SJSA1 (cell line): ENCODE data around the gene ALG6. TPM values are rescaled to one million over a fixed set of nuclear protein-coding genes. Genes with fewer than 3 reads are reported as not detected.
"Not testable (repeated sequence)": the region's sequence is repeated elsewhere in the genome, so short reads cannot be mapped to it uniquely, and the experiment has no call there.

Source experiments
- DNase-seq, 2 experiments: peaks; one replicate each; pipeline ENCODE4 v3.0.0-alpha.2; 2015 to 2020; ENCODE audit warnings: low spot score in 2 of 2, low read depth in 1 of 2
- H3K27ac ChIP-seq: fragments of 250-450 bp; sonication (Bioruptor Pico); 2 replicates; pipeline ENCODE4 v1.5.1; 2020; ENCODE audit warnings: mild to moderate bottlenecking, moderate library complexity
- H3K27me3 ChIP-seq: fragments of 250-450 bp; sonication (Bioruptor Pico); replicated peaks from 2 replicates; pipeline ENCODE4 v1.5.1; 2020; ENCODE audit warnings: mild to moderate bottlenecking, moderate library complexity
- H3K36me3 ChIP-seq: fragments of 250-450 bp; sonication (Bioruptor Pico); 2 replicates; pipeline ENCODE4 v1.5.1; 2020; ENCODE audit warnings: mild to moderate bottlenecking
- H3K4me1 ChIP-seq: fragments of 250-450 bp; sonication (Bioruptor Pico); replicated peaks from 2 replicates; pipeline ENCODE4 v1.6.1; 2021; ENCODE audit warnings: mild to moderate bottlenecking
- H3K4me3 ChIP-seq: fragments of 250-450 bp; sonication (Bioruptor Pico); 2 replicates; pipeline ENCODE4 v1.5.1; 2020; ENCODE audit warnings: mild to moderate bottlenecking
- H3K9me3 ChIP-seq: fragments of 250-450 bp; sonication (Bioruptor Pico); replicated peaks from 2 replicates; pipeline ENCODE4 v1.5.1; 2020; ENCODE audit warnings: mild to moderate bottlenecking
- total RNA-seq: library from RNA; depleted of rRNA; stranded (reverse); fragments of >200 nt; shearing (Covaris generic); gene quantifications from 2 replicates; pipeline ENCODE4 v1.2.3, GENCODE V29; 2014

Gene ALG6
- total RNA-seq, 1 experiment from 2014 or later: 14.5 TPM

DNA sequence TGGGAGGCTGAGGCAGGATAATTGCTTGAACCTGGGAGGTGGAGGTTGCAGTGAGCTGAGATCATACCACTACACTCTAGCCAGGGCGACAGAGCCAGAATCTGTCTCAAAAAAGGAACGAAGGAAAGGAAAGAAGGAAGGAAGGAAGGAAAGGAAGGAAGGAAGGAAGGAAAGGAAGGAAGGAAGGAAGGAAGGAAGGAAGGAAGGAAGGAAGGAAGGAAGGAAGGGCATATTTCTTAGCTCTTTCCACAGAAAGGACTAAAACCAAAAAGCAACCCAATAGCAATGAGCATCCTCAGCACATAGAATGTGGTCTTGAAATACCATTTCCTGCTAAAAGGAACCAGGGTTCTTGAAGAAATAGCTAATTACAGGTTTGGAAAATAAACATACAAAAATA, 11.2 kb upstream of the ALG6 start:
- H3K4me1 ChIP-seq, H3K27ac ChIP-seq, DNase-seq: not testable (repeated sequence)

DNA sequence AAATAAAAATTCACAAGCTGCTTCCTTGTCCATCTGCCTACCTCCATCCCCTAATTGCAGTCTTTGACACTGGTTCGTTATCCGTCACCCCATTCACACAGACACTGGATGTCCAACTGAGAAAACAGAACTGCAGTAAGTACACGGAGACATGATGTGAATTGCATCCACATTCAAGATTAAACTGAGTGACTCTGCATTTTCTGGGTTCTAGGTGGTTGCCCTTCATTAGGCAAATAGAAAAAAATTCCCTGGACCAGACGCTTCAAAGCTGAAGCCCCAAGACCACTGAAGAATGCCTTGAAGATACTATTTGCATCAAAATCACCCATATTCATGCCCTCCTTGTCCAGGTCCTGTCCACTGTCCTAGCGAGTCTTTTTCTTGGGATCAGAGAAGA, 7.9 kb upstream of the ALG6 start:
- Histone ChIP-seq H3K27me3 (peaks cover 10% of the 10 kb centered on the region; the same call in 1 of the 2 replicates), H3K4me1 (no peaks in the 10 kb centered on the region), H3K4me3 (no peak overlapping the region), H3K9me3 (no peaks in the 10 kb centered on the region), H3K36me3 (no peaks in the 10 kb centered on the region), H3K27ac (no peak overlapping the region)
- no peak for DNase-seq

More for the DNA sequence above, 11.2 kb upstream of the ALG6 start:
- H3K4me3 ChIP-seq, H3K36me3 ChIP-seq, H3K9me3 ChIP-seq: not testable (repeated sequence)
- H3K27me3 ChIP-seq: peaks cover 28% of the 10 kb centered on the region

DNA sequence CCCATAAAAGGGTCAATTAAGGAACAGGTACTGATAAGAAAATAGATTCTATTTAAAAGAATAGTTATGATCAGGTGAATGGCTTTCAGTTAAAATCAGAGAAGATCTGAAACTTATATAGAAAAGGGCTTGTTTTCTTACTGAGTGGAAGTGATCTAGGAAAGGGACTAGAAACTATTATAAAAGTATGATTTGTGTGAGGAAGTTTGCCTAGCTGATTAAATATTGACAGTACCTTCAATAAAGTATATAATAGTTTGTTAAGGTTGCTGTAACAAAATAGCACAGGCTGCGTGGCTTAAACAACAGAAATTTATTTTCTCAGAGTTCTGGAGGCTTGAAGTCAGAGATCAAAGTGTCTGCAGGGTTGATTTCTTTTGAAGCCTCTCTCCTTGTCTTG, 5.4 kb upstream of the ALG6 start:
- H3K36me3 ChIP-seq: no peaks in the 10 kb centered on the region
- H3K4me1 ChIP-seq: peaks cover 4% of the 10 kb centered on the region
- peaks cover 2% of the 10 kb centered on the region; the same call in 1 of the 2 replicates for H3K27me3 ChIP-seq
- H3K4me3 ChIP-seq: no peak overlapping the region
- H3K9me3 ChIP-seq: no peaks in the 10 kb centered on the region
- DNase-seq: no peak
- no peak overlapping the region for H3K27ac ChIP-seq

DNA sequence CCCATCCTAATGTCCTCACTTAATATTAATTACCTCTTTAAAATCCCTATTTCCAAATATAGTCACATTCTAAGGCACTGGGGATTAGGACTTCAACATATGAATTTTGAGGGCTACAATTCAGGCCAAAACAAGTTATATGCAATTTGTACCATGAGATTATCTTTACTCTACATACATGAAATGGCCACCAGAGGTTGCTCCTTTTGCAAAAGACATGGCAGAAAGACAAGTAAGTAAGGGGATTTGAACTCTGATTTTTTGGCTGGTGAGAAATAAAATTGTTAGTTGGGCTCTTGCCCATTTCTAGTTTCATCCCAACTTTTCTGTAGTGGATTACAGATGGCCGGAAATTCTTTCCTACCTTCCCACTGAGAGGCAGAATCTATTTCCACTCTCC, 4.8 kb upstream of the ALG6 start:
- Histone ChIP-seq H3K4me3 (no peak overlapping the region), H3K9me3 (no peaks in the 10 kb centered on the region), H3K27me3 (peaks cover 2% of the 10 kb centered on the region; the same call in 1 of the 2 replicates), H3K4me1 (peaks cover 6% of the 10 kb centered on the region), H3K36me3 (no peaks in the 10 kb centered on the region), H3K27ac (no peak overlapping the region)
- DNase-seq: no peak

DNA sequence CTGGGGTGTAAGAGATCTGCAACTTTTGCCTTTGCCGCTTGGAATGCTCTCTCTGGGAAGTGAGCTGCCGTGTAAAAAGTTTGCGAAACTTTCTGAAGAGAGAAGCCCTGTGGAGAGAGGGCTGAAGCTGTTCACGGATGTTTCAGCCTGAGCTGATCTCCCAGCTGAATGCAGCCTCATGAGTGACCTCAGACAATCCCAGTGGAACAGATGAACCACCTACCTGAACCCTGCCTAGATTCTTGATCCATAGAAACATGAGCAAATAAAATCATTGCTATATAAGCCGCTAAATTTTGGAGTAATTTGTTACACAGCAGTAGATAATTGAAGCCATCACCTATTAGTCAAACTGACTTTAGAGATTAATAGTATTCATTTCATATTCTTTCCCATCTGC, 4.4 kb upstream of the ALG6 start:
- Histone ChIP-seq H3K36me3 (no peaks in the 10 kb centered on the region), H3K9me3 (no peaks in the 10 kb centered on the region), H3K27ac (no peak overlapping the region), H3K4me3 (no peak overlapping the region), H3K27me3 (peaks cover 2% of the 10 kb centered on the region; the same call in 1 of the 2 replicates), H3K4me1 (peaks cover 6% of the 10 kb centered on the region)
- DNase-seq: no peak

DNA sequence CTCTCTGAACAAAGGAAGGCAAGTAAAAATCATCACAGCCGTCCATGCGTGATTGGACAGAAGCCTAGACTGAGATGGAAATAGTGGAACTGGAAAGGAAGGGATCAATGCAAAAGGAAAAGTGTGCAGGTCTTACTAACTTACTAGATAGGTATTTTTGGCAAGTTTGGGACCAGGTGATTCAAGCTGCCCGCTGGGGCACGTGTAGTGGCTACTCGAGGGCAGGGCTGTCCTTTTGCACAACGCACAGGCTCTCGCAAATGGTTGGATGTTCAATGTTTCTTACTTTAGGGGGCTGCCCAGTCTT, 566 bp upstream of the ALG6 start:
- Histone ChIP-seq H3K4me3 (peak overlapping the region; percentile 58), H3K27ac (no peak overlapping the region), H3K4me1 (peaks cover 12% of the 10 kb centered on the region), H3K9me3 (no peaks in the 10 kb centered on the region), H3K27me3 (peaks cover 2% of the 10 kb centered on the region; the same call in 1 of the 2 replicates), H3K36me3 (no peaks in the 10 kb centered on the region)
- no peak for DNase-seq

DNA sequence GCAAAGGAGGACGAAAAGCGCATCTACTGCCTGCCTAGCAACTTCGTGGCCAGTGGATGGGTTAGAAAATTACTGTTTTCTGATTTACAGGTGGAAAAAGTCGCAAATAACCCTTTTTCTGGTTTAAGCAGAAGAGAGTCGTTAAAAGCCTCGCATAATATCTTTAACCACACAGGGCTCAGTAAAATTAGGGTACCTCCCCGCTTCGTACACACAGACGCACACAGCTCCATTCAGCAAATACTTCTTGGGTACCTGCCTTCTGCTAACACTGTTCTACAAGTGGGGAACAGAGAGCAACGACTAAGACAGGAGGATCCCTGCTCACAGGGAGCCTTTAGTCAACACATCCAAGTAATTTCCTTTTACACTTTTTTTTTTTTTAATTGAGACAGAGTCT, 704 bp downstream of the ALG6 start:
- H3K27ac ChIP-seq: no peak overlapping the region
- no peaks in the 10 kb centered on the region for H3K36me3 ChIP-seq
- no peaks in the 10 kb centered on the region for H3K27me3 ChIP-seq
- no peaks in the 10 kb centered on the region for H3K9me3 ChIP-seq
- no peak for DNase-seq
- H3K4me1 ChIP-seq: peaks cover 12% of the 10 kb centered on the region
- H3K4me3 ChIP-seq: peak overlapping the region; percentile 58

DNA sequence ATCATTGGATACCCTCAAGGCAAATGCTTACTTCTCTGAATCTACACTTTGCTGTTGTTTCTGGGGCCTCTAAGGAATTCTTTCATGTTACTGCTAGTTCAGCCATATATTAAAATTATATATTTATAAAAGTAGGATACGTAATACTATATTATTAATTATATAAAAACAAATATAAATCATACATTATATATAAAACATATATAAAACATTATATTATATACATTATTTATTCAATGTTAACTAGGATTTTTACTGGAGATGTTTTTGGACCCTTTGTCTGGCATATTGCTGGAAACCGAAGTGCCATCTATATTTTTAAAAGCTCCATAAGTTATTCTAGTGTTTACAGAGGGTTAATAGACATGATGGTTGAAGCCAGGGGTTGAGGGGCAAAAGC, 12.2 kb downstream of the ALG6 start:
- Histone ChIP-seq H3K9me3 (no peaks in the 10 kb centered on the region), H3K27me3 (no peaks in the 10 kb centered on the region), H3K36me3 (no peaks in the 10 kb centered on the region), H3K4me1 (no peaks in the 10 kb centered on the region), H3K27ac (no peak overlapping the region), H3K4me3 (no peak overlapping the region)
- no peak for DNase-seq

DNA sequence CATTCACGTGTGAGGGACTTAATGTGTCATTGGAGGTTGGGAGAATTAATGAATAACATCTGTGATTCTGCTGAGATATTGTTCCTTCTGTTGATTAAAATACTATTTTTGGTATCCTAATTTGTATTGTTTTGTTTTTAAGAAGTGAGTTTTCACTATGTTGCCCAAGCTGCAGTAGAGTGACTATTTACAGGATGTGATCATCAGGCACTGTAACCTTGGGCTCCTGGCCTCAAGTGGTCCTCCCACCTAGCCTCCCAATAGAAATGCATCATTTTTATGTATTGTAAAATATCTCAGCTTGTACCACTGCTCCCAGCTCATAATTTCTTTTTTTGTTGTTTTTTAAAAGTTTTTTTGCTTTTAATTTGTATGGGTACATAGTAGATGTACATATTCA, 14.3 kb downstream of the ALG6 start:
- H3K4me1 ChIP-seq: no peaks in the 10 kb centered on the region
- no peaks in the 10 kb centered on the region for H3K9me3 ChIP-seq
- no peak for DNase-seq
- no peaks in the 10 kb centered on the region for H3K27me3 ChIP-seq
- H3K27ac ChIP-seq: no peak overlapping the region
- H3K36me3 ChIP-seq: no peaks in the 10 kb centered on the region
- no peak overlapping the region for H3K4me3 ChIP-seq

DNA sequence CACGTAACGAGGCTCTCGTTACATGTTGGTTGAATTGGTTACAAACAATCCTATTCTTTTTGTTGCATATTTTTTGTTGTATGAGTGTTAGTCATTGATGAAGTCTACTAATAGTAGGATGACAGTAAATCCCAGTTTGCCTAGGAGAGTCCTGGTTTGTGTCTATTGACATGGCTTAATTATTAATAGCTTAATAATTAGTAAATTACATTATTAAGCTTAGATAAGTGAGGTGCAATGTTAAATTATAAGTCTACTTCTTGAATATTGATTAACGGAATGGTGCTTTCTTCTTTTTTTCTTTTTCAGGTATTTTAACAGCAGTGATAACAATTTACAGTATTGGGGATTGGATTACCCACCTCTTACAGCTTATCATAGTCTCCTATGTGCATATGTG, 34.5 kb downstream of the ALG6 start:
- no peak overlapping the region for H3K27ac ChIP-seq
- no peak overlapping the region for H3K4me3 ChIP-seq
- no peaks in the 10 kb centered on the region for H3K27me3 ChIP-seq
- no peak for DNase-seq
- H3K9me3 ChIP-seq: no peaks in the 10 kb centered on the region
- H3K4me1 ChIP-seq: no peaks in the 10 kb centered on the region
- no peaks in the 10 kb centered on the region for H3K36me3 ChIP-seq

DNA sequence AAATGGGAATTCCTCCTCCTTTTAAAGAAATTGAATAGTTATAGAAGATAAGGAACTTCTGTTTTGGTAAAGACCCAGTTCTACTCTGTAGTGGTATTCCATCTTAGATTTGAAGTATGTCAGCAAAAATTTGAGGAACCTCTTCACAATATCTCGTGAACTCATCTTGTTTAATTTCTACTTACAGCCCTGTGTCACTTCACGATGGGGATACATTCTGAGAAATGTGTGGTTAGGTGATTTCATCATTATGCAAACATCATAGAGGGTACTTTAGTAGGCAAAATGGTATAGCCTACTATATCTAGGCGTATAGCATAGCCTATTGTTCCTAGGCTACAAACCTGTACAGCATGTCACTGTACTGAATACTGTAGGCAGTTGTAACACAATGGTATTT, 36.0 kb downstream of the ALG6 start:
- Histone ChIP-seq H3K9me3 (no peaks in the 10 kb centered on the region), H3K36me3 (no peaks in the 10 kb centered on the region), H3K27me3 (no peaks in the 10 kb centered on the region), H3K27ac (no peak overlapping the region), H3K4me1 (no peaks in the 10 kb centered on the region), H3K4me3 (no peak overlapping the region)
- DNase-seq: no peak

DNA sequence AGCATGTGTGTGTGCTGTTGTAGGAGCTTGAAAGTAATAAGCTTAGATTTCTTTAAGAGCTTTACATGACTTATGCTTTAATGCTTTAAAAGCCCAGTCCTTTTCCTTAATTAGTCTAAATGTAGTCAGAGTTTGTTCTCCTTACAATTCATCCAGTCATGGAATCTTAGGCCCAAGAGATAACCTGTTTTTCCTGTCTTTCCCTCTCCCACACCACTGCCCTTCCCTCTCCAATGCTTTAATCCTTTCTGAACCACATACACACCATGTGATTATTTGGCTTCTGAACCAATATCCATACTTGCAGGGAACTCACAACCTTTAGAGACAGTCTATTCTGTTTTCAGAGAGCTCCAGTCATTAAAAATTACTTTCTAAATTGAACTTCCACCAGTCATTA, 37.6 kb downstream of the ALG6 start:
- H3K4me3 ChIP-seq: no peak overlapping the region
- DNase-seq: no peak
- no peak overlapping the region for H3K27ac ChIP-seq
- H3K36me3 ChIP-seq: no peaks in the 10 kb centered on the region
- no peaks in the 10 kb centered on the region for H3K9me3 ChIP-seq
- no peaks in the 10 kb centered on the region for H3K27me3 ChIP-seq
- H3K4me1 ChIP-seq: no peaks in the 10 kb centered on the region

DNA sequence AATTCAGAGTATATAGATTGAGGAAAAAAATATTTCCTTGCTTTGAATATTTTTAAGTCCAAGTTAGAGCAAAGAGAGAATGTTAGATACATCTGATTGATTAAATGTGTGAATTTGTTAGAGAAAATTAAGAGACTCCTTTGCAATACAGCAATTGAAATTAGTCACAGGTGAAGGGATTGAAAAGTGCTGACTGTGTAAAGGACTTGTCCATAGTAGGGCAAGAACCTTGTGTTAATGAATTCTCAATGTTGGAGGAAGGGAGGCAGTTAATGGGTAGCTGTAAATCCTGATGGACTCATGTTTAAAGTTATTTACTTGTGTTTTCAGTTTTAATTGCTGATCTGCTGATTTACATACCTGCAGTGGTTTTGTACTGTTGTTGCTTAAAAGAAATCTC, 38.6 kb downstream of the ALG6 start:
- Histone ChIP-seq H3K4me1 (no peaks in the 10 kb centered on the region), H3K4me3 (no peak overlapping the region), H3K9me3 (no peaks in the 10 kb centered on the region), H3K27ac (no peak overlapping the region), H3K27me3 (no peaks in the 10 kb centered on the region), H3K36me3 (no peaks in the 10 kb centered on the region)
- DNase-seq: no peak

DNA sequence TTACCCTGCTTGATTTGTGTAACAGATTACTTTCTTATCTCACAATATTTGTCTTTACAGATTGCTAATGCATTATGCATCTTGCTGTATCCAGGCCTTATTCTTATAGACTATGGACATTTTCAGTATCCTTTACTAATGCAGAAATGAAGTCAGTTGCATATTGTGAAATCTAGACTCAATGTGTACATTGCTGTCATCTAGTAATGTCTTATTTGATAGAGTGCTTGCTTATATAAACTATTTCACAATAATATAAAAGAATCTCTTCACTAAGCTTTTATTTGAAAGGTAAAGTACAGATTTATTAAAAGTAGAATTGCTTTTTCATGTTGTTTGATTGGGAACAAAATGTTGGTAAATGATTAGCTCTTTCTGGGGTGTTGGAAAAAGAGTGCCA, 39.6 kb downstream of the ALG6 start:
- Histone ChIP-seq H3K36me3 (no peaks in the 10 kb centered on the region), H3K9me3 (no peaks in the 10 kb centered on the region), H3K27me3 (no peaks in the 10 kb centered on the region), H3K27ac (no peak overlapping the region), H3K4me1 (no peaks in the 10 kb centered on the region), H3K4me3 (no peak overlapping the region)
- DNase-seq: no peak

DNA sequence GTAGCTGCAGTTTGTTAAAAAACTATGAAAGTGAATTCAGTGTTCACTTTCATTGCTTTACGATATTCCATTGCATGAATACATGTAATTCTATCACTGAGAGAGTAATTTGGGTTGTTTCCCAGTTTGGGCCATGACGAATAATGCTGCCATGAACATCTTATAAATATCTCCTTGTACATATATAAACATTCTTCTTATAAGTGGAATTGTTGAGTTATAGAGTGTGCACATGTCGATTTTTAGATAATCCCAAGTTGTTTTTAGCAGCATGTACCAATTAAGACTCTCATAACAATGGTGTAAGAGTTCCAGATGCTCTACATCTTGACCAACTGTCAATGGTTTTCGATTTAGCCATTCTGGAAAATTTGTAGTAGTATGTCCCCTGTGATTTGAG, 40.9 kb downstream of the ALG6 start:
- no peaks in the 10 kb centered on the region for H3K4me1 ChIP-seq
- DNase-seq: no peak
- H3K27me3 ChIP-seq: no peaks in the 10 kb centered on the region
- no peak overlapping the region for H3K27ac ChIP-seq
- no peaks in the 10 kb centered on the region for H3K9me3 ChIP-seq
- no peaks in the 10 kb centered on the region for H3K36me3 ChIP-seq
- no peak overlapping the region for H3K4me3 ChIP-seq
